Kidney glomerular epithelial cell (primary cell): ENCODE data around the gene FAM53B.

ENCODE experiments used
- DNase-seq: peaks from one replicate; lab custom pipeline; 2025; lab: John Stamatoyannopoulos, UW

The FAM53B gene

GRCh38 chr10:124660404-124661125 lies 83.6 kb downstream of the FAM53B start:
- no peak for DNase-seq

- no peak for DNase-seq
Measured at GRCh38 chr10:124659380-124659779, 84.8 kb downstream of the FAM53B start.

GRCh38 chr10:124658591-124659242 lies 85.5 kb downstream of the FAM53B start:
- DNase-seq, result no peak

- no peak for DNase-seq
Measured at GRCh38 chr10:124657806-124658205, 86.4 kb downstream of the FAM53B start.

- DNase-seq, result no peak
Measured at GRCh38 chr10:124656541-124656940, 87.6 kb downstream of the FAM53B start.

- no peak for DNase-seq
Measured at GRCh38 chr10:124656113-124656490, 88.1 kb downstream of the FAM53B start.

GRCh38 chr10:124655191-124656112 lies 88.7 kb downstream of the FAM53B start:
- no peak for DNase-seq

DNA sequence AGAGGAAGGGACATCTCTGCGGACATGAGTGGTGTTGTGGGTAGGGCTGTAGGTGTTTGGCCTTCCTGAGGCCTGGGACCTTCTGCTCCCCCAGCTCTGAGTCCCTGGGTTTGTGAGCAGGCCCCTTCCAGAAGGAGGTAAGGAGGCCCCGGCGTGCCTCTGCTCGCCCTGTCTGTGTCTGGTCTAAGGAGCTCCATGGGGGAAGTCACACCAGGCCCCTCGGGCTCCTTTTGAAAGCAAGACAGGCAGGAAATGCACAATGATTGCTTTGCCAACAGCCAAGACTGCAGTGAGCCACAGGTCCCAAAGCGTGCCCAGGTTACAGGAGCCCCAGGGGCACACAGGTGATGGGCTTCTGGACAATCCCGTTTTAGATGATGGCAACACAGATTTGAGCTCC lies 89.5 kb downstream of the FAM53B start:
- no peak for DNase-seq

GRCh38 chr10:124653811-124654651 lies 90.1 kb downstream of the FAM53B start:
- DNase-seq, result no peak

- DNase-seq, result no peak
Measured at GRCh38 chr10:124653311-124653710, 90.9 kb downstream of the FAM53B start.

GRCh38 chr10:124652701-124653100 lies 91.5 kb downstream of the FAM53B start:
- no peak for DNase-seq

DNA sequence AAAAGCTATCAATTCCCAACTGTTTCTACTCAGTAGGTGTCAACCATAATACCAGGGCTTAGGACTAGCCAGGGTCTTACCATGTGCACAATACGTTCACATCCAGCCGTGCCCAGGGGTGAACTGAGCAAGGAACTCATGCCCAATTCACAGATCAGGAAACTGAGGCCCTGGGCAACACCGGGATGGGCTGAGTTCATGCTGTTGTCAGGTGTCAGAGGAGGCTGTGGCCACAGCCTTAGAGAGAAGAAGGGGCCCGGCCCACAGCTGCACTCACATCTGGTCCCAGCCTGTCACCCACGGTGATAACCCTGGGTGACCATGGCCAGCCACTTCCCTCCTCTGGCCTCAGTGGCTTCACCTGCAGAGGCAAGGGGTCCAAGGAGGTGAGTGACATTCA lies 92.0 kb downstream of the FAM53B start:
- no peak for DNase-seq

GRCh38 chr10:124651402-124651891 lies 92.7 kb downstream of the FAM53B start:
- no peak for DNase-seq

GRCh38 chr10:124650820-124651401 lies 93.3 kb downstream of the FAM53B start:
- no peak for DNase-seq

DNA sequence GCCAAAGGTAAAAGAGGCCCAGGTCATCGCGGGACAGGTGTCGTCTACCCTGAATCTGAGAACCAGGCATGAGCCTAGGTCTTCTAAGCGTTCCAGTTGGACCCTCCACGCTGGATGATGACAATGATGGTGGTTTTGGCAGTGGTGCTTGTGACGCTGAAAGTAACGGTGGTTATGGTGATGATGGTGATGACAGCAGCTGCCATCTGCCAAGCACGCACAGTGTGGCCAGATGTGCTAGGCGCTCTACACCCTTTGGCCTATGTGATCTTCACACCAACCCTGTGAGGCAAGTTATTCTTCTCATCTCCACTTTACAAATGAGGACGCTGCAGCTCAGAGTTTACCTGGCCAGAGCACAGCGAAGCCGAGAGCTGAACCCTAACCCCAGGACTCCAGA lies 93.9 kb downstream of the FAM53B start:
- DNase-seq, result no peak

DNA sequence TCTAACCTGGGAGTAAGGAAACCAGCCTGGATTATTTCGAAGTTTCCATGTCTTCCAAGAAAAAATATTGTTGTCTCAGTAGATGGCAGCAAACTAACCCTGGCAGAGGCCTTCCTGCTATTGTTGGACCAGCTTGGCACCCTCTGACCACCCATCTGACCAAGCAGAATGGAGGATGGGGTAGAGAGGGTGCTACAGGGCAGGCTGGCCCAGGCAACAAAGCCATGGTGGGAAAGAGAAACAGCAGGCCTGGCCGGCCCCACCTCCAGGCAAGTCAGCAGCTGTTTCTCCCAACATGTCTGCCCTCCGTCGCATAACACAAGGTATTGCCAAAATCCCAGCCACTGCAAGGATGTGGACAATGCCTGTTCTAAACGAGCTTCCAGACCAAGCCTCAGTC lies 95.0 kb downstream of the FAM53B start:
- DNase-seq, result no peak

DNA sequence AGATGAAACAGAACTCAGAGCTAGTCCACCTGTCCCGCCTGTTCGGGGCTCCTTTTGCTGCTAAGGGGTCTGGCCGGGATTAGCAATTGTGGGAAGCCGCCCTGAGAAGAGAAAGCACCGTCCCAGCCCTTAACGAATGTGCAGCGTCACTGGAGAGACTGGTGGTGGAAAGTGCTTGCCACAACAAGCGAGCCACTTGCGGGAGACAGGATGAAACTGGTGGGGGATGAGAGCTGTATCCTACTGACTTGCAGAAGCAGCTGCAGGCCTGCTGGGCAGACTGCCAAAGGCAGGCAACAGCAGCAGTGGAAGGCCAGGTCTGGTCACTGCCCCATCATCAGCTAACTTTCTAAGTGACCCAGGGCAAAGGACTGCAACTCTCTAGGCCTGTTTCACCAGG lies 95.4 kb downstream of the FAM53B start:
- no peak for DNase-seq

DNA sequence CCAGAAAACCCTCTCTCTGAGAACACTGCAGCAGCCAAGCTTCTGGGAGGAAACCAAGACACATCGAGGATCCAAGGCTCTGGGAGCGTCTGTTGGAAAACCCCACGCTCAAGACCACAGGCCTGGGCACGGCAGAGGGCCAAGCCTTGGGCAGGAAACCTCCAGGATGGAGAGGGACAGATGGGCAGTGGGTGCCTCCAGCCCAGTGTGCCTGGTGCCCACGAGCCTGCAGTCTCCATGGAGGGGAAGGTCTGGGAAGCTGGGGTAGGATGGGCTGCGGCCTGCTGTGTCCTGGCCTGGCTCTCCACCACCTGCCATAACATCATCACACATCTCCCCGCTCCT lies 96.1 kb downstream of the FAM53B start:
- DNase-seq, result no peak

DNA sequence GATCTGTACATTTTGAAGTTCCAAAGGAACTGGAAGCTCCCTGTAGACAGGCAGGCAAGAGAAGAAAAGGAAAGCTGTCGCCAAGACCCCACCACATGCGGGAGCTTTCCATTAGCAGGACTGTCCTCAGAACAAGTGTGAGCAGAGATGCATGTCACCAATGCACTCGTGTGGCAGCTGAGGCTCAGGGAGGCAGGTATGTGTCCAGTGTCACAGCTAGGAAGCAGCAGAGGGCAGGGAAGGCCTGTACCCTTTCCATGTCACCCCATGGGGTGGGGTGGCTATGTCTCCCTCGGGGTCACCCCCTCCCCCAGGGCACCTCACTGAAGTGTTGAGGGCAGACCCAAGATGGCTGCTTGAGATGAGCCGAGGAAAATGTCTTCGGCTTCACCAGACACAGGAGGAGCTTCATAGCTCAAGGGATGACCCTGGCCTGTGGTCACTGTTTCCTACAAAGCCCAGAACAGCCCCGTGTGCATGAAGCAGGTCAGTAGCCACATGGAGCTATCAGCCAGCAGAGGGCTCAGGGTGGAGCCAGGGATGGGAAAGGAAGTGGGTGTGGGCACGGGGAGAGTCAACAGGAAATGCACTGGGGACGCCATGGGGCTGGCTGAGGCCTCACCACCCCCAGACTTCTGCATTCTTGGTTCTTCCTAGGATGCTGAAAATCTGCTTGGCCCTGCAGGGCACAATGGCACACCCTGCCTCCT lies 96.6 kb downstream of the FAM53B start:
- no peak for DNase-seq

DNA sequence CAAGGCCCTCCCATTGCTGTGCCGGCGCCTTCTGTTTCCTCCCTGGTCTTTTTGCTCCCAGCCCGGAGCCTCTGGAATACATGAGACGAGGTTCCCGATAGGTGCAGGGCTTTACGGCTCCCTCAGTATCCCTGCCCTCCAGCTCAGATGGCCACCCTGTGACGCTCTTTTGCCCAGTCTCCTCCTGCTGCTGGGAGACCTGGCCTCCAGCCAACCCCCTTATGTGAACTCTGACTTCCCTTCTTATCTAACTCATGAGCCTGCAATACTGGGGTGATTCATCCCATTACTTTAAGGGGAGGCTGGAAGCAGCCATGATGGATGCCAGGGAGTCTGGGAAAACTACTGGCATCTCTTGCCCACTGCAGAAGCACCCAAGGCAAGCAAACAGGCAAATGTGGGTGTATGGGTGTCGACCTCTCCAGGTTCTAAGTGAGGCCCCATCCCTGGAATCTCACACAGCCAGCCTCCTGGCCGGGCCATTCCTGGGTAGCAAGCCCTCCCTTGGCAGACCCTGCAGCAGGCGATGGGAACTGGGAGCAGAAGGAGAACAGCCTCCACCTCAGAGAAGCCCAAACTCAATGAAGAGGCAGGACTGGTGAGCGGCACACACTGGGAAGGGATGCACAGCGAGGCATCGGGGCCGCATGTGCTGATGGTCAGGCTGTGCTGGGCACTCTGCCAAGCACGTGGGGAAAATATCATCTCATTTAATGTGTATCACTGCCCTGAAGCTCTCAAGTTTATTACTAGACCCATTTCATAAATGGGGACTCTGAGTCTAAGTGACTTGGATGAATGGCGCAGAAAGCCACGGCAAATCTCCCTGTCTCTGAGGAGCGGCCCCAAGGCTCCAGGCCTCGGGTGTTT lies 97.5 kb downstream of the FAM53B start:
- no peak for DNase-seq
